Measurements from ENCODE around the gene ADCY9. TPM values are rescaled to one million over a fixed set of nuclear protein-coding genes. Genes with fewer than 3 reads are reported as not detected.

ADCY9 gene
- polyA plus RNA-seq, 2 of the 4 experiments (the other 2 are of a cell fraction), result 6.2 to 7.6 TPM

DNA sequence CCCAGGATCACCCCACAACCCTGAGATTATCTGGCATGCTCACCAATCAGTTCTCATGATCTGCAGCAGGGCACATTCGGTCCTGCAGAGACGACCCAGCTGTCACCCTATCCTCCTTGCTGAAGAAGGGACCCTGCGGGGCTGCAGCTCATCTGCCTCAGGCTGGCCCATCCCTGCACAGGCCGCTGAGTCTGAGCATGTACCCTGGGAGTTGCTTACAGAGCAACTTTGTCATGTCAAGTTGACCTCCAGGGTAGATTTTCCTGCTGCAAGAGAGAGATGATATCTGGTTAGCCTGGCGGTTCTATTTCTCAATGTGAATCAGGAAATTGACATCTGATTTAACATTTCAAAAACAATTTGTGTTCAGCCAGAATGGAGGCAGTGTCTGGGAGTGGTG is 36.0 kb upstream of the ADCY9 start:
- no peak overlapping the region for H3K27ac ChIP-seq
- H3K4me3 ChIP-seq, result no peak overlapping the region
- FAIRE-seq (no peak), ATAC-seq (peak in 1 of 2 experiments; percentile 28; a peak in 1 of 6 replicates), DNase-seq (ENCODE audit: low read depth in 1 of 2, low spot score in 1 of 2) (no peak)
- CTCF ChIA-PET, result no interaction called here
- no peak for TF ChIP-seq HEYL (CRISPR knock-in tag; IDR thresholded peaks at IDR 0.05)
- TF ChIP-seq MAFK (IDR thresholded peaks at IDR 0.05; ENCODE audit: partially characterized antibody), result no peak
- no peak for TF ChIP-seq RARB (CRISPR knock-in tag; IDR thresholded peaks at IDR 0.05)
- no peaks in the 10 kb centered on the region for H3K4me1 ChIP-seq
- H3K9me3 ChIP-seq, result no peaks in the 10 kb centered on the region
- 72% methylated on average over 5 of the region's 5 CpGs for WGBS (ENCODE audit: missing lambda C conversion rate)
- POLR2A ChIA-PET, result no interaction called here
- no peak overlapping the region for H3K4me2 ChIP-seq

DNA sequence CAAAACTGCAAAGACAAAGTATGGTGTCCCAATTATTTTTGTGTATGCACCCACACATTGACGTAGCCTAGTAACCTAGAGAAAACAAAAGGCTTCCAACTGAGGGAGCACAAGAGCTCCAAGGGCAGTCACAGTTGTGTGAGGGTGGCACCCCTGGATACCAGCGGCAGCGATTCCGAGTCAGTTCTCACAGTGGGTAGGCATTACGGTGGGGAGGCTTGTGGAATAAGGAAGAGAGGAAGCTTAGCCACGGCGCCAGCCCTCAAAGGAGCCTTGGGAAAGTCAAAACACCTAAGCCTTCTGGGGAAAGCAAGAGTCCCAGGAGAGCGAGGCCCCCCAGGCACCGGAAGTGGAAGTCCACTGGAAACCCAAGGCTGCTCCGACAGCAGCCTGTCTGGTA is 31.0 kb upstream of the ADCY9 start:
- no peak for TF ChIP-seq EHF (CRISPR knock-in tag; IDR thresholded peaks at IDR 0.05)
- no peak for TF ChIP-seq RARB (CRISPR knock-in tag; IDR thresholded peaks at IDR 0.05)
- TF ChIP-seq, protein P1, sequence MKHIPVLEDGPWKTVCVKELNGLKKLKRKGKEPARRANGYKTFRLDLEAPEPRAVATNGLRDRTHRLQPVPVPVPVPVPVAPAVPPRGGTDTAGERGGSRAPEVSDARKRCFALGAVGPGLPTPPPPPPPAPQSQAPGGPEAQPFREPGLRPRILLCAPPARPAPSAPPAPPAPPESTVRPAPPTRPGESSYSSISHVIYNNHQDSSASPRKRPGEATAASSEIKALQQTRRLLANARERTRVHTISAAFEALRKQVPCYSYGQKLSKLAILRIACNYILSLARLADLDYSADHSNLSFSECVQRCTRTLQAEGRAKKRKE (CRISPR knock-in tag; IDR thresholded peaks at IDR 0.05; ENCODE audit: low read depth), result no peak
- TF ChIP-seq FOSL2 (IDR thresholded peaks at IDR 0.05), result no peak
- no peak for TF ChIP-seq FOSL2 (CRISPR knock-in tag; IDR thresholded peaks at IDR 0.05)
- no peak for TF ChIP-seq ZFP36 (IDR thresholded peaks at IDR 0.05; ENCODE audit: borderline replicate concordance, partially characterized antibody)
- FAIRE-seq (no peak), ATAC-seq (no peak), DNase-seq (ENCODE audit: low read depth in 1 of 2, low spot score in 1 of 2) (no peak)
- H3K4me2 ChIP-seq, result no peak overlapping the region
- H3K4me3 ChIP-seq, result no peak overlapping the region
- 87% methylated on average over 10 of the region's 10 CpGs for WGBS (ENCODE audit: missing lambda C conversion rate)
- no peaks in the 10 kb centered on the region for H3K4me1 ChIP-seq
- POLR2A ChIA-PET, result interaction anchor here (1.1 kb wide), 1 partner anchor 106 kb away, joined by 3 read pairs; no protein-coding TSS in a partner anchor
- no peak overlapping the region for H3K27ac ChIP-seq
- CTCF ChIA-PET, result interaction anchor here (0.7 to 2.4 kb wide), 5 partner anchors 17 to 208 kb away, joined by 3 to 5 read pairs (median 3); no protein-coding TSS in a partner anchor
- H3K9me3 ChIP-seq, result no peaks in the 10 kb centered on the region

DNA sequence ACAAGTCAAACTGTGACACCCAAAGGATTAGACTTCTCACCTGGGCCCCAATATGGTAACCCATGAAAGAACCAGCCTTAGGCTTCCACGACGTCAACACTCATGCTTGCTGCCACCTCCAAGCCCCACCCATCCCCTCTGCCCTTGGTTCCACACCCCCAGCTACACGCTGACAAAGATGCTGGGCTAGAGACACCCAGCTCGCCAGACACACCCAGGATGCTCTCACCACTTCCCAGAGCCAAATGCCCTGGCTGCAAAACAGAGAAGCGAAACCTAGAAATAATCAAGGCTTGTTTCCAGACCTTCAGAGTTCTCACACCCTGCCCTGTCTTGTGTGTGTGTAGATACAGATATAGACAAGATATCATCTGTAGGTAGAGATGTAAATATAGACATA is 26.0 kb upstream of the ADCY9 start:
- TF ChIP-seq RARB (CRISPR knock-in tag; IDR thresholded peaks at IDR 0.05) (no peak), ESRRA (IDR thresholded peaks at IDR 0.05; ENCODE audit: borderline replicate concordance, low read length) (no peak), CHD4 (IDR thresholded peaks at IDR 0.05; ENCODE audit: borderline replicate concordance) (no peak), HDAC2 (IDR thresholded peaks at IDR 0.05) (no peak), RCOR1 (IDR thresholded peaks at IDR 0.05; ENCODE audit: low read depth, low read length) (no peak), MAZ (IDR thresholded peaks at IDR 0.05; ENCODE audit: borderline replicate concordance, low read depth, low read length) (no peak), EHF (CRISPR knock-in tag; IDR thresholded peaks at IDR 0.05) (no peak), ZSCAN20 (CRISPR knock-in tag; IDR thresholded peaks at IDR 0.05) (no peak), ZC3H11A (IDR thresholded peaks at IDR 0.05) (no peak), NR3C1 (IDR thresholded peaks at IDR 0.05) (no peak), ZFP36 (IDR thresholded peaks at IDR 0.05; ENCODE audit: borderline replicate concordance, partially characterized antibody) (no peak), FOSB (CRISPR knock-in tag; IDR thresholded peaks at IDR 0.05) (no peak), RAD21 (conservative IDR thresholded peaks at IDR 0.05 in 1 of 2, IDR thresholded peaks at IDR 0.05 in 1 of 2) (no peak), KDM5A (IDR thresholded peaks at IDR 0.05) (no peak), MYC (IDR thresholded peaks at IDR 0.05; ENCODE audit: borderline replicate concordance, low read length) (no peak), SMC3 (IDR thresholded peaks at IDR 0.05) (no peak)
- TF ChIP-seq, protein P2, sequence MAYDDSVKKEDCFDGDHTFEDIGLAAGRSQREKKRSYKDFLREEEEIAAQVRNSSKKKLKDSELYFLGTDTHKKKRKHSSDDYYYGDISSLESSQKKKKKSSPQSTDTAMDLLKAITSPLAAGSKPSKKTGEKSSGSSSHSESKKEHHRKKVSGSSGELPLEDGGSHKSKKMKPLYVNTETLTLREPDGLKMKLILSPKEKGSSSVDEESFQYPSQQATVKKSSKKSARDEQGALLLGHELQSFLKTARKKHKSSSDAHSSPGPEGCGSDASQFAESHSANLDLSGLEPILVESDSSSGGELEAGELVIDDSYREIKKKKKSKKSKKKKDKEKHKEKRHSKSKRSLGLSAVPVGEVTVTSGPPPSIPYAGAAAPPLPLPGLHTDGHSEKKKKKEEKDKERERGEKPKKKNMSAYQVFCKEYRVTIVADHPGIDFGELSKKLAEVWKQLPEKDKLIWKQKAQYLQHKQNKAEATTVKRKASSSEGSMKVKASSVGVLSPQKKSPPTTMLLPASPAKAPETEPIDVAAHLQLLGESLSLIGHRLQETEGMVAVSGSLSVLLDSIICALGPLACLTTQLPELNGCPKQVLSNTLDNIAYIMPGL (CRISPR knock-in tag; IDR thresholded peaks at IDR 0.05; ENCODE audit: borderline replicate concordance), result no peak
- TF ChIP-seq, protein P3, sequence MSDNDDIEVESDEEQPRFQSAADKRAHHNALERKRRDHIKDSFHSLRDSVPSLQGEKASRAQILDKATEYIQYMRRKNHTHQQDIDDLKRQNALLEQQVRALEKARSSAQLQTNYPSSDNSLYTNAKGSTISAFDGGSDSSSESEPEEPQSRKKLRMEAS (IDR thresholded peaks at IDR 0.05), result no peak
- TF ChIP-seq, protein P4, sequence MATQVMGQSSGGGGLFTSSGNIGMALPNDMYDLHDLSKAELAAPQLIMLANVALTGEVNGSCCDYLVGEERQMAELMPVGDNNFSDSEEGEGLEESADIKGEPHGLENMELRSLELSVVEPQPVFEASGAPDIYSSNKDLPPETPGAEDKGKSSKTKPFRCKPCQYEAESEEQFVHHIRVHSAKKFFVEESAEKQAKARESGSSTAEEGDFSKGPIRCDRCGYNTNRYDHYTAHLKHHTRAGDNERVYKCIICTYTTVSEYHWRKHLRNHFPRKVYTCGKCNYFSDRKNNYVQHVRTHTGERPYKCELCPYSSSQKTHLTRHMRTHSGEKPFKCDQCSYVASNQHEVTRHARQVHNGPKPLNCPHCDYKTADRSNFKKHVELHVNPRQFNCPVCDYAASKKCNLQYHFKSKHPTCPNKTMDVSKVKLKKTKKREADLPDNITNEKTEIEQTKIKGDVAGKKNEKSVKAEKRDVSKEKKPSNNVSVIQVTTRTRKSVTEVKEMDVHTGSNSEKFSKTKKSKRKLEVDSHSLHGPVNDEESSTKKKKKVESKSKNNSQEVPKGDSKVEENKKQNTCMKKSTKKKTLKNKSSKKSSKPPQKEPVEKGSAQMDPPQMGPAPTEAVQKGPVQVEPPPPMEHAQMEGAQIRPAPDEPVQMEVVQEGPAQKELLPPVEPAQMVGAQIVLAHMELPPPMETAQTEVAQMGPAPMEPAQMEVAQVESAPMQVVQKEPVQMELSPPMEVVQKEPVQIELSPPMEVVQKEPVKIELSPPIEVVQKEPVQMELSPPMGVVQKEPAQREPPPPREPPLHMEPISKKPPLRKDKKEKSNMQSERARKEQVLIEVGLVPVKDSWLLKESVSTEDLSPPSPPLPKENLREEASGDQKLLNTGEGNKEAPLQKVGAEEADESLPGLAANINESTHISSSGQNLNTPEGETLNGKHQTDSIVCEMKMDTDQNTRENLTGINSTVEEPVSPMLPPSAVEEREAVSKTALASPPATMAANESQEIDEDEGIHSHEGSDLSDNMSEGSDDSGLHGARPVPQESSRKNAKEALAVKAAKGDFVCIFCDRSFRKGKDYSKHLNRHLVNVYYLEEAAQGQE (IDR thresholded peaks at IDR 0.05), result no peak
- TF ChIP-seq, protein P5, sequence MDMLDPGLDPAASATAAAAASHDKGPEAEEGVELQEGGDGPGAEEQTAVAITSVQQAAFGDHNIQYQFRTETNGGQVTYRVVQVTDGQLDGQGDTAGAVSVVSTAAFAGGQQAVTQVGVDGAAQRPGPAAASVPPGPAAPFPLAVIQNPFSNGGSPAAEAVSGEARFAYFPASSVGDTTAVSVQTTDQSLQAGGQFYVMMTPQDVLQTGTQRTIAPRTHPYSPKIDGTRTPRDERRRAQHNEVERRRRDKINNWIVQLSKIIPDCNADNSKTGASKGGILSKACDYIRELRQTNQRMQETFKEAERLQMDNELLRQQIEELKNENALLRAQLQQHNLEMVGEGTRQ (IDR thresholded peaks at IDR 0.05), result no peak
- POLR2A ChIA-PET, result no interaction called here
- no peak for DNase-seq (ENCODE audit: low read depth in 1 of 2, low spot score in 1 of 2)
- FAIRE-seq, result no peak
- Histone ChIP-seq H3K4me1 (no peaks in the 10 kb centered on the region), H3K4me2 (no peak overlapping the region), H3K27ac (no peak overlapping the region), H3K4me3 (no peak overlapping the region), H3K9me3 (peaks cover 7% of the 10 kb centered on the region; the same call in 1 of the 3 replicates)
- CTCF ChIA-PET, result interaction anchor here (1.9 kb wide), 1 partner anchor 160 kb away, joined by 5 read pairs; no protein-coding TSS in a partner anchor
- no peak for ATAC-seq
- 82% methylated on average over 5 of the region's 5 CpGs for WGBS (ENCODE audit: missing lambda C conversion rate)

Data from A549 (cell line).